22Rv1 (cell line): ENCODE results near the gene KRT17.

ENCODE experiments used
- ZFX ChIP-seq: fragments of 450-650 bp; IDR thresholded peaks from 2 replicates; pipeline ENCODE4 v1.6.1; 2017; ENCODE audit warnings: antibody characterized with exemption, borderline replicate concordance
- TF ChIP-seq, protein P1 (sequence below): fragments of 450-650 bp; IDR thresholded peaks from 2 replicates; pipeline ENCODE4 v1.5.1; 2017; ENCODE audit warnings: mild to moderate bottlenecking

DNA sequence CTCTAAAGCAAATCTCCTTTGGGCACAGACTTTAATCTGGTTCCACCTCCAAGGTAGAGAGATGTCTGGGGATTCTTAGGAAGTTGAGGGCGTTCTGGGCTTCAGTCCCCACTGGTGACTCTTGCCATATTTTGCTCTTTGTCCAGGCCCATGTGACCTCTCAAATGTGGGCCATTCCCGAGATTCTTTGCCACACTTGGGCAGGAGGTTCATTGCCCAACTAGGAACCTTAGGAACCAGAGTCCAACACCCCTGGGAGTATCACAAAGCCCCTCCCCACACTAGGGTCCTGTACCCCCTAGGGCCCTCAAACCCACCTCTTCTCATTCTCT lies 44.2 kb downstream of the KRT17 start:
- TF ChIP-seq, protein P1, sequence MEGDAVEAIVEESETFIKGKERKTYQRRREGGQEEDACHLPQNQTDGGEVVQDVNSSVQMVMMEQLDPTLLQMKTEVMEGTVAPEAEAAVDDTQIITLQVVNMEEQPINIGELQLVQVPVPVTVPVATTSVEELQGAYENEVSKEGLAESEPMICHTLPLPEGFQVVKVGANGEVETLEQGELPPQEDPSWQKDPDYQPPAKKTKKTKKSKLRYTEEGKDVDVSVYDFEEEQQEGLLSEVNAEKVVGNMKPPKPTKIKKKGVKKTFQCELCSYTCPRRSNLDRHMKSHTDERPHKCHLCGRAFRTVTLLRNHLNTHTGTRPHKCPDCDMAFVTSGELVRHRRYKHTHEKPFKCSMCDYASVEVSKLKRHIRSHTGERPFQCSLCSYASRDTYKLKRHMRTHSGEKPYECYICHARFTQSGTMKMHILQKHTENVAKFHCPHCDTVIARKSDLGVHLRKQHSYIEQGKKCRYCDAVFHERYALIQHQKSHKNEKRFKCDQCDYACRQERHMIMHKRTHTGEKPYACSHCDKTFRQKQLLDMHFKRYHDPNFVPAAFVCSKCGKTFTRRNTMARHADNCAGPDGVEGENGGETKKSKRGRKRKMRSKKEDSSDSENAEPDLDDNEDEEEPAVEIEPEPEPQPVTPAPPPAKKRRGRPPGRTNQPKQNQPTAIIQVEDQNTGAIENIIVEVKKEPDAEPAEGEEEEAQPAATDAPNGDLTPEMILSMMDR, result no peak
- no peak for TF ChIP-seq ZFX
